DND-41 (cell line): ENCODE data around the gene ZEB1.

Experiments
- ATAC-seq: fragments of 200-7000 bp; cut with Tn5 transposase; 3 replicates; pipeline ENCODE4 v1.9.1; 2021; ENCODE audit warnings: low read depth; ENCODE audit not compliant: insufficient read depth
- DNase-seq: peaks from one replicate; pipeline ENCODE4 v3.0.0-alpha.2; 2020
- H2AFZ ChIP-seq: 2 replicates; pipeline ENCODE4 v1.6.0; 2012; ENCODE audit warnings: low read depth, low read length
- H3K27ac ChIP-seq: 2 replicates; pipeline ENCODE4 v1.5.1; 2012; ENCODE audit warnings: low read length, inconsistent platforms
- H3K27me3 ChIP-seq: fragments of 200-600 bp; sonication (generic); 2 replicates; pipeline ENCODE4 v1.6.0; 2012; ENCODE audit warnings: low read length, mild to moderate bottlenecking, inconsistent platforms; ENCODE audit not compliant: insufficient read depth, poor library complexity
- H3K36me3 ChIP-seq: 2 replicates; pipeline ENCODE4 v1.5.1; 2012; ENCODE audit warnings: low read length, inconsistent platforms; ENCODE audit not compliant: insufficient read depth
- H3K4me1 ChIP-seq: 2 replicates; pipeline ENCODE4 v1.5.1; 2012; ENCODE audit warnings: mild to moderate bottlenecking, low read length; ENCODE audit not compliant: insufficient read depth
- H3K4me2 ChIP-seq: 2 replicates; pipeline ENCODE4 v1.6.0; 2012; ENCODE audit warnings: mild to moderate bottlenecking, moderate library complexity, low read length, inconsistent platforms; ENCODE audit not compliant: insufficient read depth
- H3K4me3 ChIP-seq, 2 experiments: fragments of 200-600 bp in 1 of 2; shearing (Covaris generic) in 1 of 2; 2 replicates each; pipeline ENCODE4 v1.5.1; 2012 to 2016; ENCODE audit warnings: inconsistent platforms in 2 of 2, low read length in 2 of 2, mild to moderate bottlenecking in 2 of 2, low read depth in 1 of 2, moderate library complexity in 1 of 2
- H3K79me2 ChIP-seq: 2 replicates; pipeline ENCODE4 v1.6.0; 2012; ENCODE audit warnings: low read length, inconsistent platforms; ENCODE audit not compliant: insufficient read depth
- H3K9ac ChIP-seq: 2 replicates; pipeline ENCODE4 v1.6.0; 2012; ENCODE audit warnings: low read depth, mild to moderate bottlenecking, inconsistent platforms, low read length, moderate library complexity
- H3K9me3 ChIP-seq: 2 replicates; pipeline ENCODE4 v1.5.1; 2012; ENCODE audit warnings: low read length, moderate library complexity, mild to moderate bottlenecking, inconsistent platforms; ENCODE audit not compliant: insufficient read depth, severe bottlenecking
- H4K20me1 ChIP-seq: 2 replicates; pipeline ENCODE4 v1.6.0; 2012; ENCODE audit warnings: low read length; ENCODE audit not compliant: insufficient read depth
- EZH2 ChIP-seq: IDR thresholded peaks from 3 replicates; pipeline ENCODE4 v1.6.1; 2012; ENCODE audit warnings: borderline replicate concordance, low read depth, mild to moderate bottlenecking, moderate library complexity, low read length, inconsistent platforms; ENCODE audit not compliant: severe bottlenecking
- TF ChIP-seq, protein P1 (sequence below): IDR thresholded peaks from 2 replicates; pipeline ENCODE4 v1.5.1; 2012; ENCODE audit warnings: borderline replicate concordance, low read length, moderate library complexity, mild to moderate bottlenecking; ENCODE audit not compliant: poor library complexity, severe bottlenecking; ENCODE audit errors: extremely low read depth

Gene ZEB1

DNA sequence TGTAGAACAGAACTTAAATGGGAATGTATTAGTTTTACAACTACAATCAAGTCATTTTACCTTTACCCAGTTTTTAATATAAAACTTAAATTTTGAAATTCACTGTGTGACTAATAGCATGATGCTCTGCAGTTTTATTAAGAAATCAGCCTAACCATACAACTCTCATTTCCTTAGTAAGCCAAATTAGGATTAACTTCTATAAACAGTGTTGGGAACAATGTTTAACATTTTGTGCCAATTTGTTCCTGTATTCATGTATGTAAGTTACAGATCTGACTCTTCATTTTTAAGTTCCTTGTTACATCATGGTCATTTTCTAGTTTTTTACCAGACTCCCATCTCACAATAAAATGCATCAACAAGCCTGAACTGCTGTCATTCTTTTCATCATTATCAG, 209.8 kb downstream of the ZEB1 start:
- H3K79me2 ChIP-seq, result no peaks in the 10 kb centered on the region
- TF ChIP-seq, protein P1, sequence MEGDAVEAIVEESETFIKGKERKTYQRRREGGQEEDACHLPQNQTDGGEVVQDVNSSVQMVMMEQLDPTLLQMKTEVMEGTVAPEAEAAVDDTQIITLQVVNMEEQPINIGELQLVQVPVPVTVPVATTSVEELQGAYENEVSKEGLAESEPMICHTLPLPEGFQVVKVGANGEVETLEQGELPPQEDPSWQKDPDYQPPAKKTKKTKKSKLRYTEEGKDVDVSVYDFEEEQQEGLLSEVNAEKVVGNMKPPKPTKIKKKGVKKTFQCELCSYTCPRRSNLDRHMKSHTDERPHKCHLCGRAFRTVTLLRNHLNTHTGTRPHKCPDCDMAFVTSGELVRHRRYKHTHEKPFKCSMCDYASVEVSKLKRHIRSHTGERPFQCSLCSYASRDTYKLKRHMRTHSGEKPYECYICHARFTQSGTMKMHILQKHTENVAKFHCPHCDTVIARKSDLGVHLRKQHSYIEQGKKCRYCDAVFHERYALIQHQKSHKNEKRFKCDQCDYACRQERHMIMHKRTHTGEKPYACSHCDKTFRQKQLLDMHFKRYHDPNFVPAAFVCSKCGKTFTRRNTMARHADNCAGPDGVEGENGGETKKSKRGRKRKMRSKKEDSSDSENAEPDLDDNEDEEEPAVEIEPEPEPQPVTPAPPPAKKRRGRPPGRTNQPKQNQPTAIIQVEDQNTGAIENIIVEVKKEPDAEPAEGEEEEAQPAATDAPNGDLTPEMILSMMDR, result no peak
- TF ChIP-seq EZH2, result no peak
- no peaks in the 10 kb centered on the region for H3K27me3 ChIP-seq
- H3K4me2 ChIP-seq, result no peak overlapping the region
- H4K20me1 ChIP-seq, result peaks cover 4% of the 10 kb centered on the region; the same call in 1 of the 2 replicates
- H2AFZ ChIP-seq, result no peak overlapping the region
- peaks cover 45% of the 10 kb centered on the region for H3K36me3 ChIP-seq
- no peak for ATAC-seq
- no peaks in the 10 kb centered on the region for H3K9me3 ChIP-seq
- no peak overlapping the region for H3K27ac ChIP-seq
- DNase-seq, result no peak
- H3K9ac ChIP-seq, result no peak overlapping the region
- H3K4me3 ChIP-seq, result no peak overlapping the region
- H3K4me1 ChIP-seq, result no peaks in the 10 kb centered on the region

DNA sequence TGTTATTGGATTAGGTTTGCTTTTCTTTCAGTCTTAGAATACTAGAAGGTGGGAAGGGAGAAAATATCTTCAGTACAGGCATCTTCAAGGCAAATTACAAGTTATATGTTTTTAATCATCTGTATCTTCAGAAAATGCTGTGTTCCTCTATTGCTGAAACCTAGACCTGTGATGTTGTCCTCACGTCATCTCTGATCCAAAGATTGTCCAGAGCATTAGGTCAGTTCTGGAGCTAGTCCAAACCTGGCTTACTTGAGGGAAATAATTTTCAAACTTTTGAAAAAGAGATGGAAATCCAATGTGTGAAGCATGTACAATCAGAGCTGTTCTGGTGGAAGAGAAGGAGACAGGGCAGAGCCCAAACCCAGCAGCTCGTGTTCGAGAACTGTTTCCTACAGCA, 217.3 kb downstream of the ZEB1 start:
- Histone ChIP-seq H3K36me3 (no peaks in the 10 kb centered on the region), H3K9me3 (no peaks in the 10 kb centered on the region), H3K9ac (no peak overlapping the region), H3K27ac (no peak overlapping the region), H3K27me3 (no peaks in the 10 kb centered on the region), H3K79me2 (no peaks in the 10 kb centered on the region), H3K4me2 (no peak overlapping the region), H3K4me3 (no peak overlapping the region), H2AFZ (no peak overlapping the region), H3K4me1 (no peaks in the 10 kb centered on the region), H4K20me1 (no peaks in the 10 kb centered on the region)
- no peak for TF ChIP-seq EZH2
- TF ChIP-seq, protein P1, result no peak
- ATAC-seq (no peak), DNase-seq (no peak)

DNA sequence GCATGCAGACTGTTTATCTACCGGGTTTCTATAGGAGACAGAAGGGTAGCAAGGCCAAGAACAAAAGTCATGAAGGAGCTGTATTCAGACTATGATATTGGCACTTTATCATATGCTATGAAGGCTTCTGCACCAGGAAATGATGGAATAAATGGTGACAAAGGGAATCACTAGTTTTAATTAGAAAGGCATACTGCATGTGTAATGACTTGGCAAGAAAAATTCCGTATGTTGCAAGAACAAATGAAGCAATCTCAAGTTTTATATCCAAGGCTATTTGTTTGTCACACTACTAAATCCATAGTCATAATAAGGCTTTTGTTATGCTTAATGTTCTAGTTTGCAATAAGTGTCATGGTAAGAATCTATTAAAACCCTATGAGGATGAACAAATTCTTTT, 230.9 kb downstream of the ZEB1 start:
- no peaks in the 10 kb centered on the region for H3K9me3 ChIP-seq
- H3K27ac ChIP-seq, result no peak overlapping the region
- ATAC-seq (no peak), DNase-seq (no peak)
- H3K4me3 ChIP-seq, result no peak overlapping the region
- no peaks in the 10 kb centered on the region for H3K27me3 ChIP-seq
- H3K9ac ChIP-seq, result no peak overlapping the region
- no peak overlapping the region for H3K4me2 ChIP-seq
- H4K20me1 ChIP-seq, result no peaks in the 10 kb centered on the region
- TF ChIP-seq, protein P1, result no peak
- TF ChIP-seq EZH2, result no peak
- H2AFZ ChIP-seq, result no peak overlapping the region
- no peaks in the 10 kb centered on the region for H3K36me3 ChIP-seq
- H3K4me1 ChIP-seq, result no peaks in the 10 kb centered on the region
- no peaks in the 10 kb centered on the region for H3K79me2 ChIP-seq

DNA sequence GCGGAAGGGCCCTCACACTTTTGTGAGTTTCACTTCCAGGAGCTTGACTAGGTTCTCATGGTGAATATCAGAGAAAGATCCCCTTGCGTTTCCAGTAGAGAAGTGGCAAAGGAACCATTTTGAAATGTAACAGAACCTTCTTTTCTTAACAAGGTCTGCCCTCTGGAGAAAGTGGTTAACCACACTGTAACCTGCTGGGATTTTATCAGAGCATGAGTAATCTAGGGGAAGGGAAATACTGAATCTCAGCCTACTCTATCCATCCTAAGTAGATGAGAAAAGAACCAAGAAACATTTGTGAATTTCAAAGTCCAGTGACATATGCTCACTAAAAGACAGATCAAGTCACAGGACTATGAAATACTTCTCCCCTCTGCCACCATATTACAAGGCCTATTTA, 235.5 kb downstream of the ZEB1 start:
- no peak for DNase-seq
- H3K27ac ChIP-seq, result no peak overlapping the region
- no peak overlapping the region for H3K4me2 ChIP-seq
- no peak overlapping the region for H3K4me3 ChIP-seq
- H2AFZ ChIP-seq, result no peak overlapping the region
- H3K36me3 ChIP-seq, result no peaks in the 10 kb centered on the region
- no peak for TF ChIP-seq EZH2
- TF ChIP-seq, protein P1, result no peak
- no peaks in the 10 kb centered on the region for H4K20me1 ChIP-seq
- H3K27me3 ChIP-seq, result no peaks in the 10 kb centered on the region
- H3K9me3 ChIP-seq, result peaks cover 21% of the 10 kb centered on the region
- H3K79me2 ChIP-seq, result no peaks in the 10 kb centered on the region
- no peak overlapping the region for H3K9ac ChIP-seq
- peak; percentile 73 for ATAC-seq
- no peaks in the 10 kb centered on the region for H3K4me1 ChIP-seq
